Caco-2 (cell line): Measurements from ENCODE around the gene KCNA4. TPM values are rescaled to one million over a fixed set of nuclear protein-coding genes. Genes with fewer than 3 reads are reported as not detected.

Source experiments
- BruUV-seq: library from RNA; stranded (reverse); fragments of 400-500 nt; replicated peaks from 2 replicates; lab custom pipeline; 2021; lab: Mats Ljungman, UMichigan
- CTCF ChIA-PET: fragments of 300-600 bp; sonication (Branson Sonifier 250); formaldehyde crosslinking; loops from one replicate; lab custom pipeline; 2022; ENCODE audit warnings: antibody characterized with exemption; lab: Charles Lee
- POLR2A ChIA-PET: fragments of 300-600 bp; sonication (Branson Sonifier 250); formaldehyde crosslinking; loops from one replicate; lab custom pipeline; 2022; ENCODE audit warnings: antibody characterized with exemption; lab: Charles Lee
- DNase-seq, 2 experiments: peaks; one replicate each; pipeline versions ENCODE4 v3.0.0 to v3.0.0-alpha.2; 2020 to 2022
- H3K27me3 ChIP-seq: replicated peaks from 2 replicates; pipeline ENCODE4 v1.6.0; 2011; ENCODE audit warnings: low read length; ENCODE audit not compliant: control insufficient read depth, insufficient read depth
- H3K36me3 ChIP-seq: 2 replicates; pipeline ENCODE4 v1.5.1; 2011; ENCODE audit warnings: low read length; ENCODE audit not compliant: control insufficient read depth, insufficient read depth
- H3K4me1 ChIP-seq: fragments of 250-450 bp; sonication (Bioruptor Pico); 2 replicates; pipeline ENCODE4 v1.5.1; 2020; ENCODE audit warnings: mild to moderate bottlenecking
- H3K4me3 ChIP-seq: 2 replicates; pipeline ENCODE4 v1.5.1; 2011; ENCODE audit warnings: low read depth, mild to moderate bottlenecking, control low read depth, low read length
- H3K9me3 ChIP-seq: fragments of 250-450 bp; sonication (Bioruptor Pico); 2 replicates; pipeline ENCODE4 v1.5.1; 2020; ENCODE audit warnings: mild to moderate bottlenecking, moderate library complexity
- H3K27ac Mint-ChIP-seq: one replicate; pipeline ENCODE4 v1.8.0; 2022; ENCODE audit warnings: mixed read lengths; ENCODE audit not compliant: unreplicated experiment
- H3K27me3 Mint-ChIP-seq: one replicate; pipeline ENCODE4 v1.8.0; 2022; ENCODE audit warnings: mixed read lengths; ENCODE audit not compliant: insufficient read depth, unreplicated experiment
- H3K36me3 Mint-ChIP-seq: one replicate; pipeline ENCODE4 v1.8.0; 2022; ENCODE audit warnings: mild to moderate bottlenecking, mixed read lengths; ENCODE audit not compliant: insufficient read depth, unreplicated experiment
- H3K4me1 Mint-ChIP-seq: one replicate; pipeline ENCODE4 v1.8.0; 2022; ENCODE audit warnings: low read depth, mixed read lengths; ENCODE audit not compliant: unreplicated experiment
- H3K4me3 Mint-ChIP-seq: one replicate; pipeline ENCODE4 v1.8.0; 2022; ENCODE audit warnings: mild to moderate bottlenecking, moderate library complexity, mixed read lengths; ENCODE audit not compliant: unreplicated experiment
- H3K9me3 Mint-ChIP-seq: one replicate; pipeline ENCODE4 v1.8.0; 2022; ENCODE audit warnings: mixed read lengths; ENCODE audit not compliant: unreplicated experiment
- intact Hi-C: fragments of 100-400 bp; cut with micrococcal nuclease; formaldehyde crosslinking; loops from one replicate; pipeline ENCODE4 v1.10.0; 2022; ENCODE audit not compliant: unreplicated experiment
- total RNA-seq: library from RNA; stranded (reverse); gene quantifications from 2 replicates; pipeline ENCODE4 v1.2.3, GENCODE V29; 2022
- TF ChIP-seq, protein P1 (sequence below), 2 experiments: fragments of 200-600 bp in 1 of 2; IDR thresholded peaks; 1 replicate in 1 of 2; 2 replicates in 1 of 2; pipeline versions ENCODE4 v1.5.1 to v1.8.0; 2011 to 2022; ENCODE audit warnings: antibody characterized with exemption in 1 of 2, control low read depth in 1 of 2, inconsistent platforms in 1 of 2, low read depth in 1 of 2, low read length in 1 of 2, mild to moderate bottlenecking in 1 of 2, moderate library complexity in 1 of 2; ENCODE audit not compliant: insufficient read depth in 1 of 2, severe bottlenecking in 1 of 2, unreplicated experiment in 1 of 2

KCNA4 gene
- total RNA-seq, 1 experiment from 2014 or later, result not detected

GRCh38 chr11:30049214-30049613 lies 32.4 kb upstream of the KCNA4 start:
- DNase-seq, result no peak
- H3K4me3 Mint-ChIP-seq, result no peak overlapping the region
- Histone ChIP-seq H3K36me3 (no peaks in the 10 kb centered on the region), H3K27me3 (no peaks in the 10 kb centered on the region), H3K9me3 (no peaks in the 10 kb centered on the region), H3K4me3 (no peak overlapping the region), H3K4me1 (no peaks in the 10 kb centered on the region)
- H3K27ac Mint-ChIP-seq, result no peak overlapping the region
- intact Hi-C loops, result no loop called here
- no peaks in the 10 kb centered on the region for H3K9me3 Mint-ChIP-seq
- H3K36me3 Mint-ChIP-seq, result no peaks in the 10 kb centered on the region
- POLR2A ChIA-PET, result no interaction called here
- no TSS peak for BruUV-seq
- H3K27me3 Mint-ChIP-seq, result peaks cover 3% of the 10 kb centered on the region
- CTCF ChIA-PET, result no interaction called here
- TF ChIP-seq, protein P1, sequence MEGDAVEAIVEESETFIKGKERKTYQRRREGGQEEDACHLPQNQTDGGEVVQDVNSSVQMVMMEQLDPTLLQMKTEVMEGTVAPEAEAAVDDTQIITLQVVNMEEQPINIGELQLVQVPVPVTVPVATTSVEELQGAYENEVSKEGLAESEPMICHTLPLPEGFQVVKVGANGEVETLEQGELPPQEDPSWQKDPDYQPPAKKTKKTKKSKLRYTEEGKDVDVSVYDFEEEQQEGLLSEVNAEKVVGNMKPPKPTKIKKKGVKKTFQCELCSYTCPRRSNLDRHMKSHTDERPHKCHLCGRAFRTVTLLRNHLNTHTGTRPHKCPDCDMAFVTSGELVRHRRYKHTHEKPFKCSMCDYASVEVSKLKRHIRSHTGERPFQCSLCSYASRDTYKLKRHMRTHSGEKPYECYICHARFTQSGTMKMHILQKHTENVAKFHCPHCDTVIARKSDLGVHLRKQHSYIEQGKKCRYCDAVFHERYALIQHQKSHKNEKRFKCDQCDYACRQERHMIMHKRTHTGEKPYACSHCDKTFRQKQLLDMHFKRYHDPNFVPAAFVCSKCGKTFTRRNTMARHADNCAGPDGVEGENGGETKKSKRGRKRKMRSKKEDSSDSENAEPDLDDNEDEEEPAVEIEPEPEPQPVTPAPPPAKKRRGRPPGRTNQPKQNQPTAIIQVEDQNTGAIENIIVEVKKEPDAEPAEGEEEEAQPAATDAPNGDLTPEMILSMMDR (IDR thresholded peaks at IDR 0.05; ENCODE audit: insufficient read depth in 1 of 2, low read depth in 1 of 2, low read length in 1 of 2, severe bottlenecking in 1 of 2, unreplicated experiment in 1 of 2), result no peak
- no peaks in the 10 kb centered on the region for H3K4me1 Mint-ChIP-seq

GRCh38 chr11:30046578-30046945 lies 29.7 kb upstream of the KCNA4 start:
- intact Hi-C loops, result no loop called here

GRCh38 chr11:30045921-30046577 lies 29.2 kb upstream of the KCNA4 start:
- no peaks in the 10 kb centered on the region for H3K4me1 Mint-ChIP-seq

More at GRCh38 chr11:30046578-30046945, 29.7 kb upstream of the KCNA4 start:
- Mint-ChIP-seq H3K27ac (no peak overlapping the region), H3K4me3 (no peak overlapping the region), H3K4me1 (no peaks in the 10 kb centered on the region), H3K27me3 (peaks cover 3% of the 10 kb centered on the region), H3K36me3 (no peaks in the 10 kb centered on the region), H3K9me3 (no peaks in the 10 kb centered on the region)
- CTCF ChIA-PET, result no interaction called here
- TF ChIP-seq, protein P1 (IDR thresholded peaks at IDR 0.05; ENCODE audit: insufficient read depth in 1 of 2, low read depth in 1 of 2, low read length in 1 of 2, severe bottlenecking in 1 of 2, unreplicated experiment in 1 of 2), result no peak
- Histone ChIP-seq H3K4me3 (no peak overlapping the region), H3K27me3 (no peaks in the 10 kb centered on the region), H3K4me1 (no peaks in the 10 kb centered on the region), H3K36me3 (no peaks in the 10 kb centered on the region), H3K9me3 (no peaks in the 10 kb centered on the region)
- no peak for DNase-seq
- POLR2A ChIA-PET, result no interaction called here
- no TSS peak for BruUV-seq

More at GRCh38 chr11:30045921-30046577, 29.2 kb upstream of the KCNA4 start:
- no peaks in the 10 kb centered on the region for H3K9me3 ChIP-seq
- no peaks in the 10 kb centered on the region for H3K9me3 Mint-ChIP-seq
- no peaks in the 10 kb centered on the region for H3K36me3 Mint-ChIP-seq
- TF ChIP-seq, protein P1 (IDR thresholded peaks at IDR 0.05; ENCODE audit: insufficient read depth in 1 of 2, low read depth in 1 of 2, low read length in 1 of 2, severe bottlenecking in 1 of 2, unreplicated experiment in 1 of 2), result no peak
- POLR2A ChIA-PET, result no interaction called here
- intact Hi-C loops, result no loop called here
- H3K27me3 Mint-ChIP-seq, result peaks cover 3% of the 10 kb centered on the region
- CTCF ChIA-PET, result no interaction called here
- H3K4me1 ChIP-seq, result no peaks in the 10 kb centered on the region
- H3K36me3 ChIP-seq, result no peaks in the 10 kb centered on the region
- no TSS peak for BruUV-seq
- H3K4me3 Mint-ChIP-seq, result no peak overlapping the region
- no peak for DNase-seq
- H3K4me3 ChIP-seq, result no peak overlapping the region
- H3K27me3 ChIP-seq, result no peaks in the 10 kb centered on the region
- H3K27ac Mint-ChIP-seq, result no peak overlapping the region
